ENCODE results near the gene AAR2. TPM values are rescaled to one million over a fixed set of nuclear protein-coding genes. Genes with fewer than 3 reads are reported as not detected.

Gene AAR2
- total and polyA plus RNA-seq, 2 donors from 2014 or later: 27.8 to 29.7 TPM

- no peak for FAIRE-seq
- intact Hi-C loops (cut with DNase I): no loop called here
- Histone ChIP-seq H3K36me3 (ENCODE audit: control insufficient read depth in 2 of 3, insufficient read depth in 3 of 3, low read length in 3 of 3) (peaks cover 2 to 29% (median 13%) of the 10 kb centered on the region in 3 donors), H3K9ac (ENCODE audit: low read length in 3 of 3) (no peak overlapping the region), H3K27ac (ENCODE audit: low read depth in 2 of 2, low read length in 2 of 2) (no peak overlapping the region), H3K4me3 (ENCODE audit: low read length in 3 of 3) (no peak overlapping the region), H3K27me3 (ENCODE audit: control insufficient read depth, insufficient read depth, low read length) (no peaks in the 10 kb centered on the region), H3K4me1 (ENCODE audit: control insufficient read depth in 2 of 3, insufficient read depth in 2 of 3, low read depth in 1 of 3, low read length in 3 of 3) (no peaks in the 10 kb centered on the region), H3K9me3 (ENCODE audit: control insufficient read depth in 2 of 3, insufficient read depth in 1 of 3, low read length in 3 of 3) (no peaks in the 10 kb centered on the region)
- no peak for DNase-seq
- no peak for TF ChIP-seq CTCF (IDR thresholded peaks at IDR 0.05; ENCODE audit: borderline replicate concordance, extremely low read depth, insufficient read depth)
These were observed 15.1 kb downstream of the AAR2 start for GRCh38 chr20:36251426-36251825.

- Histone ChIP-seq H3K4me3 (ENCODE audit: low read length in 3 of 3) (no peak overlapping the region), H3K4me1 (ENCODE audit: control insufficient read depth in 2 of 3, insufficient read depth in 2 of 3, low read depth in 1 of 3, low read length in 3 of 3) (no peaks in the 10 kb centered on the region), H3K9me3 (ENCODE audit: control insufficient read depth in 2 of 3, insufficient read depth in 1 of 3, low read length in 3 of 3) (no peaks in the 10 kb centered on the region), H3K27me3 (ENCODE audit: control insufficient read depth, insufficient read depth, low read length) (no peaks in the 10 kb centered on the region), H3K36me3 (ENCODE audit: control insufficient read depth in 2 of 3, insufficient read depth in 3 of 3, low read length in 3 of 3) (peaks cover 2 to 30% (median 3%) of the 10 kb centered on the region in 3 donors), H3K9ac (ENCODE audit: low read length in 3 of 3) (no peak overlapping the region), H3K27ac (ENCODE audit: low read depth in 2 of 2, low read length in 2 of 2) (no peak overlapping the region)
- FAIRE-seq (no peak), DNase-seq (no peak)
- intact Hi-C loops (cut with DNase I): no loop called here
- TF ChIP-seq CTCF (IDR thresholded peaks at IDR 0.05; ENCODE audit: borderline replicate concordance, extremely low read depth, insufficient read depth): no peak
These were observed 16.2 kb downstream of the AAR2 start for GRCh38 chr20:36252511-36252910.

- Histone ChIP-seq H3K27ac (ENCODE audit: low read depth in 2 of 2, low read length in 2 of 2) (no peak overlapping the region), H3K27me3 (ENCODE audit: control insufficient read depth, insufficient read depth, low read length) (no peaks in the 10 kb centered on the region), H3K9me3 (ENCODE audit: control insufficient read depth in 2 of 3, insufficient read depth in 1 of 3, low read length in 3 of 3) (no peaks in the 10 kb centered on the region), H3K4me3 (ENCODE audit: low read length in 3 of 3) (no peak overlapping the region), H3K36me3 (ENCODE audit: control insufficient read depth in 2 of 3, insufficient read depth in 3 of 3, low read length in 3 of 3) (peaks cover 0 to 28% (median 2%) of the 10 kb centered on the region in 3 donors), H3K9ac (ENCODE audit: low read length in 3 of 3) (no peak overlapping the region), H3K4me1 (ENCODE audit: control insufficient read depth in 2 of 3, insufficient read depth in 2 of 3, low read depth in 1 of 3, low read length in 3 of 3) (no peaks in the 10 kb centered on the region)
- intact Hi-C loops (cut with DNase I): no loop called here
- DNase-seq (no peak), FAIRE-seq (no peak)
- TF ChIP-seq CTCF (IDR thresholded peaks at IDR 0.05; ENCODE audit: borderline replicate concordance, extremely low read depth, insufficient read depth): no peak
These were observed 16.8 kb downstream of the AAR2 start for GRCh38 chr20:36253036-36253435.

GRCh38 chr20:36254076-36254475 lies 17.8 kb downstream of the AAR2 start:
- no peak overlapping the region for H3K27ac ChIP-seq (ENCODE audit: low read depth in 2 of 2, low read length in 2 of 2)
- FAIRE-seq (no peak), DNase-seq (no peak)
- H3K36me3 ChIP-seq (ENCODE audit: control insufficient read depth in 2 of 3, insufficient read depth in 3 of 3, low read length in 3 of 3): peaks cover 0 to 27% (median 0%) of the 10 kb centered on the region in 3 donors
- no peak overlapping the region for H3K9ac ChIP-seq (ENCODE audit: low read length in 3 of 3)
- no peak overlapping the region for H3K4me3 ChIP-seq (ENCODE audit: low read length in 3 of 3)
- no peaks in the 10 kb centered on the region for H3K4me1 ChIP-seq (ENCODE audit: control insufficient read depth in 2 of 3, insufficient read depth in 2 of 3, low read depth in 1 of 3, low read length in 3 of 3)
- no peaks in the 10 kb centered on the region for H3K9me3 ChIP-seq (ENCODE audit: control insufficient read depth in 2 of 3, insufficient read depth in 1 of 3, low read length in 3 of 3)
- intact Hi-C loops (cut with DNase I): no loop called here
- no peaks in the 10 kb centered on the region for H3K27me3 ChIP-seq (ENCODE audit: control insufficient read depth, insufficient read depth, low read length)
- no peak for TF ChIP-seq CTCF (IDR thresholded peaks at IDR 0.05; ENCODE audit: borderline replicate concordance, extremely low read depth, insufficient read depth)
